IMR-90 (cell line): Measurements from ENCODE around the gene MDM4. TPM values are rescaled to one million over a fixed set of nuclear protein-coding genes. Genes with fewer than 3 reads are reported as not detected.
"Not testable (repeated sequence)": the region's sequence is repeated elsewhere in the genome, so short reads cannot be mapped to it uniquely, and the experiment has no call there.

Experiments
- ATAC-seq: fragments of 200-7000 bp; cut with Tn5 transposase; 2 replicates; pipeline ENCODE4 v1.9.1; 2020; ENCODE audit warnings: low read depth, mild to moderate bottlenecking, moderate library complexity
- BruUV-seq: library from RNA; stranded (reverse); fragments of 400-500 nt; replicated peaks from 2 replicates; lab custom pipeline; 2021; lab: Mats Ljungman, UMichigan
- CTCF ChIA-PET: fragments of 300-600 bp; formaldehyde crosslinking; extraction: SDS; loops from one replicate; lab custom pipeline; 2021; ENCODE audit warnings: antibody characterized with exemption; lab: Yijun Ruan, JAX
- POLR2A ChIA-PET: fragments of 300-600 bp; sonication (Branson Sonifier 250); formaldehyde crosslinking; loops from one replicate; lab custom pipeline; 2022; ENCODE audit warnings: antibody characterized with exemption; ENCODE audit not compliant: unreplicated experiment; lab: Charles Lee
- DNase-seq: peaks from one replicate; pipeline ENCODE4 v3.0.0; 2013
- H2AFZ ChIP-seq: replicated peaks from 2 replicates; pipeline ENCODE3; 2013; ENCODE audit warnings: low read length, mild to moderate bottlenecking; ENCODE audit not compliant: poor library complexity
- H2AK5ac ChIP-seq: 2 replicates; pipeline ENCODE4 v1.6.1; 2013; ENCODE audit warnings: low read depth, low read length, inconsistent platforms
- H2AK9ac ChIP-seq: replicated peaks from 2 replicates; pipeline ENCODE3; 2013; ENCODE audit warnings: mild to moderate bottlenecking, low read depth, low read length, moderate library complexity; ENCODE audit not compliant: poor library complexity
- H2BK120ac ChIP-seq: 2 replicates; pipeline ENCODE4 v1.6.1; 2013; ENCODE audit warnings: low read depth, low read length, inconsistent platforms
- H2BK15ac ChIP-seq: 3 replicates; pipeline ENCODE4 v1.6.1; 2013; ENCODE audit warnings: low read depth, low read length, inconsistent platforms
- H2BK20ac ChIP-seq: 2 replicates; pipeline ENCODE4 v1.6.1; 2013; ENCODE audit warnings: low read depth, mild to moderate bottlenecking, inconsistent platforms, low read length, moderate library complexity
- H2BK5ac ChIP-seq: 2 replicates; pipeline ENCODE4 v1.6.1; 2013; ENCODE audit warnings: mild to moderate bottlenecking, low read depth, low read length, inconsistent platforms; ENCODE audit not compliant: poor library complexity, severe bottlenecking
- H3K14ac ChIP-seq: replicated peaks from 2 replicates; pipeline ENCODE4 v1.6.1; 2013; ENCODE audit warnings: low read depth, low read length, inconsistent platforms
- H3K18ac ChIP-seq: 2 replicates; pipeline ENCODE4 v1.6.1; 2013; ENCODE audit warnings: low read depth, low read length, control low read depth
- H3K23ac ChIP-seq: 2 replicates; pipeline ENCODE4 v1.6.1; 2013; ENCODE audit warnings: low read depth, low read length, inconsistent platforms
- H3K27ac ChIP-seq: 2 replicates; pipeline ENCODE4 v1.5.1; 2013; ENCODE audit warnings: mild to moderate bottlenecking, control low read depth, low read length; ENCODE audit not compliant: insufficient read depth
- H3K27me3 ChIP-seq: 2 replicates; pipeline ENCODE4 v1.6.1; 2013; ENCODE audit warnings: low read length; ENCODE audit not compliant: control insufficient read depth, insufficient read depth
- H3K36me3 ChIP-seq: 2 replicates; pipeline ENCODE4 v1.6.1; 2013; ENCODE audit warnings: low read length, mixed read lengths; ENCODE audit not compliant: control insufficient read depth, insufficient read depth
- H3K4ac ChIP-seq: 2 replicates; pipeline ENCODE4 v1.6.1; 2013; ENCODE audit warnings: low read depth, low read length, inconsistent platforms
- H3K4me1 ChIP-seq: 2 replicates; pipeline ENCODE4 v1.6.1; 2013; ENCODE audit warnings: low read length, mixed read lengths; ENCODE audit not compliant: control insufficient read depth, insufficient read depth
- H3K4me2 ChIP-seq: 2 replicates; pipeline ENCODE4 v1.6.1; 2013; ENCODE audit warnings: low read depth, mild to moderate bottlenecking, control low read depth, low read length, moderate library complexity
- H3K4me3 ChIP-seq: 2 replicates; pipeline ENCODE4 v1.5.1; 2013; ENCODE audit warnings: low read depth, mild to moderate bottlenecking, control low read depth, low read length, moderate library complexity; ENCODE audit not compliant: insufficient read depth
- H3K56ac ChIP-seq: 2 replicates; pipeline ENCODE4 v1.6.1; 2013; ENCODE audit warnings: low read length, inconsistent platforms; ENCODE audit not compliant: insufficient read depth; ENCODE audit errors: extremely low read depth
- H3K79me1 ChIP-seq, 2 experiments: 2 replicates each; pipeline ENCODE4 v1.6.1; 2013; ENCODE audit warnings: low read length in 2 of 2, inconsistent platforms in 1 of 2, low read depth in 1 of 2
- H3K9ac ChIP-seq: 2 replicates; pipeline ENCODE4 v1.6.1; 2013; ENCODE audit warnings: low read depth, low read length, control low read depth
- H3K9me1 ChIP-seq: 2 replicates; pipeline ENCODE4 v1.6.1; 2013; ENCODE audit warnings: low read length, inconsistent platforms; ENCODE audit not compliant: insufficient read depth
- H3K9me3 ChIP-seq: 2 replicates; pipeline ENCODE4 v1.6.1; 2013; ENCODE audit warnings: low read length; ENCODE audit not compliant: control insufficient read depth, insufficient read depth
- H4K20me1 ChIP-seq: 2 replicates; pipeline ENCODE4 v1.6.1; 2013; ENCODE audit warnings: low read length, inconsistent platforms; ENCODE audit not compliant: insufficient read depth
- H4K5ac ChIP-seq: 2 replicates; pipeline ENCODE4 v1.6.1; 2013; ENCODE audit warnings: mild to moderate bottlenecking, low read depth, low read length, control low read depth
- H4K8ac ChIP-seq, 2 experiments: 2 replicates each; pipeline ENCODE4 v1.6.1; 2013; ENCODE audit warnings: low read depth in 2 of 2, low read length in 2 of 2, control low read depth in 1 of 2, inconsistent platforms in 1 of 2
- H4K91ac ChIP-seq: 2 replicates; pipeline ENCODE4 v1.6.1; 2013; ENCODE audit warnings: low read depth, low read length, inconsistent platforms; ENCODE audit not compliant: insufficient read depth
- WGBS, 2 experiments: methylation state at CpG; one replicate each; pipeline versions ENCODE4 v1.1.5 to v1.1.7; 2013; ENCODE audit warnings: missing lambda C conversion rate in 2 of 2; ENCODE audit not compliant: insufficient read length in 1 of 2; ENCODE audit errors: extremely low coverage in 2 of 2; 5-methylcytosine and 5-hydroxymethylcytosine counted together
- dilution Hi-C: fragments of 300-500 bp; cut with HindIII; formaldehyde crosslinking; loops from one replicate; pipeline ENCODE4 v1.14.3; 2018; ENCODE audit warnings: low sequenced_read_pairs; ENCODE audit not compliant: unreplicated experiment
- in situ Hi-C: fragments of 300-500 bp; cut with MboI; formaldehyde crosslinking; loops from 3 replicates; pipeline ENCODE4 v1.14.3; 2019; ENCODE audit warnings: low sequenced_read_pairs, inconsistent platforms, mixed read lengths
- intact Hi-C: fragments of 100-400 bp; cut with micrococcal nuclease; formaldehyde crosslinking; loops from 2 replicates; pipeline ENCODE4 v1.10.0; 2022
- polyA plus RNA-seq, 3 experiments: library from polyadenylated mRNA; depleted of rRNA; stranded (reverse); fragments of >200 nt; gene quantifications; 2 replicates each; pipeline ENCODE4 v1.2.3, GENCODE V29; 2012; ENCODE audit warnings: low replicate concordance in 1 of 3
- total RNA-seq: library from RNA; depleted of rRNA; stranded (reverse); fragments of >200 nt; gene quantifications from 2 replicates; pipeline ENCODE4 v1.2.3, GENCODE V29; 2012

MDM4 gene
- total and polyA plus RNA-seq, 2 of the 4 experiments (the other 2 are of a cell fraction) = 7.4 to 20.1 TPM

DNA sequence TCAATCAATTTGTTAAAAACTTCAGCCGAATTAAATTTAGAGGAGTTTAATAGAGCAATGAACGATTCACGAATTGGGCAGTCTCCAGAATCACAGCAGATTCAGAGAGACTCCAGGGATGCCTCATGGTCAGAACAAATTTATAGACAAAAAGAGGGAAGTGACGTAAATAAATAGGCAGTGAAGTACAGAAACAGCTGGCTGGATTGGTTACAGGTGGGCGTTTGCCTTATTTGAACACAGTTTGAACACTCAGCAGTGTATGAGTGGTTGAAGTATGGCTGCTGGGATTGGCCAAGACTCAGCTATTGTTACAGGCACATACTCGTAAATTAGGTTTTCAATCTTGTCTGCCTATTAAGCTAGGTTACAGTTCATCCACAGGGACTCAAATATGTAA lies 43.8 kb downstream of the MDM4 start:
- CTCF ChIA-PET = interaction anchor here (1.5 kb wide), 1 partner anchor 247 kb away, joined by 5 read pairs; no protein-coding TSS in a partner anchor
- H2BK5ac ChIP-seq, H4K20me1 ChIP-seq, H3K4me3 ChIP-seq, H3K27me3 ChIP-seq, H4K5ac ChIP-seq, H3K23ac ChIP-seq, H2AFZ ChIP-seq, H3K4me1 ChIP-seq, H2AK5ac ChIP-seq, H3K9me3 ChIP-seq, H3K36me3 ChIP-seq, dilution Hi-C loops, H3K14ac ChIP-seq, H3K18ac ChIP-seq, H3K79me1 ChIP-seq, H3K27ac ChIP-seq, H4K91ac ChIP-seq, H3K56ac ChIP-seq, POLR2A ChIA-PET, ATAC-seq, H4K8ac ChIP-seq, H2BK120ac ChIP-seq, H2BK20ac ChIP-seq, BruUV-seq, H3K4me2 ChIP-seq, H3K9me1 ChIP-seq, H3K9ac ChIP-seq, in situ Hi-C loops, H2BK15ac ChIP-seq, H3K4ac ChIP-seq, intact Hi-C loops, H2AK9ac ChIP-seq: not testable (repeated sequence)
- WGBS, 2 experiments = 80% methylated on average over 2 of the region's 6 CpGs; no CpG with 5 or more reads in 1 of the 2 experiments
- DNase-seq = peak; percentile 12
